OCI-LY3 (cell line): ENCODE results near the gene ADORA2A.

Experiments
- H2AFZ ChIP-seq: fragments of 200-600, 300-600 bp; shearing (Covaris generic); 2 replicates; pipeline ENCODE4 v1.6.0; 2014; ENCODE audit warnings: antibody characterized with exemption, low read depth, low read length
- H3K27ac ChIP-seq: fragments of 200-600, 300-600 bp; sonication (generic); 2 replicates; pipeline ENCODE4 v1.5.1; 2014; ENCODE audit warnings: mild to moderate bottlenecking, low read length, moderate library complexity, mixed read lengths
- H3K27me3 ChIP-seq: fragments of 200-600, 300-600 bp; sonication (generic); 2 replicates; pipeline ENCODE4 v1.6.1; 2014; ENCODE audit warnings: low read depth, low read length, mixed read lengths
- H3K36me3 ChIP-seq: fragments of 200-600, 300-600 bp; sonication (generic); replicated peaks from 2 replicates; pipeline ENCODE3; 2014; ENCODE audit warnings: low read depth, low read length, mixed read lengths
- H3K4me1 ChIP-seq: fragments of 300-600, 200-600 bp; sonication (generic); 2 replicates; pipeline ENCODE4 v1.6.1; 2014; ENCODE audit warnings: low read length, mixed read lengths
- H3K4me2 ChIP-seq: fragments of 200-600, 300-600 bp; sonication (generic); 2 replicates; pipeline ENCODE4 v1.6.1; 2014; ENCODE audit warnings: low read length, mixed read lengths
- H3K4me3 ChIP-seq: fragments of 300-600, 200-600 bp; sonication (generic); 2 replicates; pipeline ENCODE4 v1.5.1; 2014; ENCODE audit warnings: antibody characterized with exemption, mild to moderate bottlenecking, low read length, moderate library complexity
- H3K79me2 ChIP-seq: fragments of 300-600, 200-600 bp; shearing (Covaris generic); 2 replicates; pipeline ENCODE4 v1.6.1; 2014; ENCODE audit warnings: mild to moderate bottlenecking, low read length, mixed read lengths
- H3K9ac ChIP-seq: fragments of 300-600, 200-600 bp; shearing (Covaris generic); 2 replicates; pipeline ENCODE4 v1.6.0; 2014; ENCODE audit warnings: mild to moderate bottlenecking, low read length, moderate library complexity
- H3K9me3 ChIP-seq: fragments of 200-600, 300-600 bp; shearing (Covaris generic); 2 replicates; pipeline ENCODE4 v1.6.1; 2014; ENCODE audit warnings: low read length, mixed read lengths; ENCODE audit not compliant: insufficient read depth
- H4K20me1 ChIP-seq: fragments of 200-600, 300-600 bp; sonication (generic); 2 replicates; pipeline ENCODE4 v1.6.1; 2016; ENCODE audit warnings: low read length, mixed read lengths; ENCODE audit not compliant: insufficient read depth
- CTCF ChIP-seq: fragments of 200-600, 300-600 bp; sonication (generic); IDR thresholded peaks from 2 replicates; pipeline ENCODE4 v1.5.1; 2014; ENCODE audit warnings: antibody characterized with exemption, low read length, low read depth
- EZH2phosphoT487 ChIP-seq: fragments of 200-600 bp; shearing (Covaris generic); IDR thresholded peaks from 2 replicates; pipeline ENCODE4 v1.6.1; 2018; ENCODE audit warnings: antibody characterized with exemption, mixed run types, low read depth

ADORA2A gene

DNA sequence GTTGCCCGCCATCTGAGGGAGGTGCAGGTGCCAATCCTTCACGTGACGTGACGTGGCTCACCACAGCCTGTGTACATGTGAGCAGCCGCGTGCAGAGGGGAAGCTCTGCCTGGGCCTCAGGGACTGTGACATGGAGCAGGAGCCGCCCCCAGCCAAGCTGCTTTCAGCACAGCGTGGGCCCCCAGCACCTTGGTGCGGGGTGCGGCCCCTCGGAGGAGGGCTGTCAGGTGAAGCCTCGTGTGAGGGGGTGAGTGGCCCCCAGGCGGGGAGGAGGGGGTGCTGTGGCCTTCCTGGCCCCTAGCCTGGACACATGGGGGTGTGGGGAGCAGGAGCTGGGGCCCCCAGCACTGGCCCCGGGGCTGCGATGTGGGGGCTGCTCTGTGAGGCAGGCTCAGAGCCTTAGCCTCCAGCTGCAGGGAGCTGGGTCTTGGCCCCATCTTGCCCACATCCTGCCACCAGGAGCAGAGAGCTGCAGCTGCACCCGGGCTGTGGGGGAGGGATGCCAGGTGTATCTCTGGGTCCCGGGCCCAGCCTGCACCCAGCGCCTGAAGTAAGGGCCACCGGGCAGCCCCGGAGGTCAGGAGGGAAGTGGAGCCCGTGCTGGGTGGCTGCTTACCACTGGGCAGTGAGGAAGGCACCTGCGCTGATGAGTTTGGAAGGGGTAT is at the start of gene ADORA2A:
Gene ADORA2A (plus strand): TSS at position 100 of the 665 bp plus-strand sequence. CDS start 5,806 bp downstream, outside the sequence.
- Histone ChIP-seq H4K20me1 (no peaks in the 10 kb centered on the region), H3K79me2 (peaks cover 13% of the 10 kb centered on the region; the same call in 1 of the 2 replicates), H3K4me3 (peak within 1 kb of the TSS; percentile 69), H3K9me3 (no peaks in the 10 kb centered on the region), H3K4me2 (peak within 1 kb of the TSS; percentile 94), H3K9ac (peak within 1 kb of the TSS; percentile 60), H2AFZ (peak within 1 kb of the TSS; percentile 37; the same call in 1 of the 2 replicates), H3K4me1 (peaks cover 70% of the 10 kb centered on the region), H3K36me3 (no peaks in the 10 kb centered on the region), H3K27me3 (peaks cover 23% of the 10 kb centered on the region), H3K27ac (peak within 1 kb of the TSS; percentile 59)
- no peak for TF ChIP-seq EZH2phosphoT487
- TF ChIP-seq CTCF, result no peak

GRCh38 chr22:24379536-24379935 is 47.9 kb upstream of the ADORA2A start:
- no peaks in the 10 kb centered on the region for H3K9me3 ChIP-seq

GRCh38 chr22:24380220-24380904 is 47.0 kb upstream of the ADORA2A start:
- no peak overlapping the region for H3K27ac ChIP-seq
- no peak overlapping the region for H3K4me2 ChIP-seq

More at GRCh38 chr22:24379536-24379935, 47.9 kb upstream of the ADORA2A start:
- Histone ChIP-seq H3K79me2 (no peaks in the 10 kb centered on the region), H3K4me2 (no peak overlapping the region), H3K27ac (no peak overlapping the region), H3K9ac (no peak overlapping the region), H4K20me1 (no peaks in the 10 kb centered on the region), H3K27me3 (no peaks in the 10 kb centered on the region), H2AFZ (no peak overlapping the region), H3K36me3 (peaks cover 17% of the 10 kb centered on the region), H3K4me1 (peaks cover 11% of the 10 kb centered on the region), H3K4me3 (no peak overlapping the region)
- TF ChIP-seq CTCF (no peak), EZH2phosphoT487 (no peak)

More at GRCh38 chr22:24380220-24380904, 47.0 kb upstream of the ADORA2A start:
- H3K36me3 ChIP-seq, result peaks cover 12% of the 10 kb centered on the region
- H2AFZ ChIP-seq, result no peak overlapping the region
- H3K4me3 ChIP-seq, result no peak overlapping the region
- no peaks in the 10 kb centered on the region for H4K20me1 ChIP-seq
- no peaks in the 10 kb centered on the region for H3K27me3 ChIP-seq
- H3K9me3 ChIP-seq, result no peaks in the 10 kb centered on the region
- no peaks in the 10 kb centered on the region for H3K79me2 ChIP-seq
- TF ChIP-seq EZH2phosphoT487 (no peak), CTCF (no peak)
- H3K9ac ChIP-seq, result no peak overlapping the region
- H3K4me1 ChIP-seq, result peaks cover 11% of the 10 kb centered on the region
